ENCODE data around the gene SOX10. TPM values are rescaled to one million over a fixed set of nuclear protein-coding genes. Genes with fewer than 3 reads are reported as not detected.

SOX10 gene
- total RNA-seq, 1 experiment from 2014 or later = not detected

DNA sequence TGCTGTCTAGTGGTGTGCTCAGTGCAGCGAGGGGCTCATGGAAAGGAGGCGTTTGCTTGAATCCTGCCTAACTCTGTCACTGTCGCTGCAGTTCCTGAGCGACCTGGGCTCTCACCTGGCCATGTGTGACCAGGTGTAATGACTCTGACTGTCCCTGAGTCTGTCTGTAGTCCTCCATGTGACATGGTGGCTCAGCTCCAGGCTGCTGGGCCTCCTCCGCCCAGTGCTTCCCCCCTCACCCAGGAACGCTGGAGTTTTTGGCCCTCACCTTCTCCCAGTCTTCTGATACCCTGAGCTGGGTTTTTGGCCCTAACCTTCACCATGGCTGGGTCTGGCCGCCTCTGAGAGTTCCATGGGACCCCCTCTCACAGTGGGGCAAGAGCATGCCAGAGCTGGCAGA lies 58.0 kb downstream of the SOX10 start:
- ChIA-PET POLR2A (no interaction called here), CTCF (no interaction called here), RAD21 (ENCODE audit: low non-redundant PET in 1 of 2, low total read pairs in 2 of 2, uncharacterized antibody in 2 of 2, unreplicated experiment in 2 of 2) (no interaction called here)
- TF ChIP-seq SIN3A (IDR thresholded peaks at IDR 0.05; ENCODE audit: low read depth) (no peak), POLR2A (IDR thresholded peaks at IDR 0.05; ENCODE audit: borderline replicate concordance, extremely low read depth, insufficient read depth, insufficient read length) (no peak), EZH2phosphoT487 (IDR thresholded peaks at IDR 0.05; ENCODE audit: borderline replicate concordance) (no peak), EGR1 (IDR thresholded peaks at IDR 0.05; ENCODE audit: low read depth) (no peak), JUND (IDR thresholded peaks at IDR 0.05) (no peak)
- TF ChIP-seq, protein P1, sequence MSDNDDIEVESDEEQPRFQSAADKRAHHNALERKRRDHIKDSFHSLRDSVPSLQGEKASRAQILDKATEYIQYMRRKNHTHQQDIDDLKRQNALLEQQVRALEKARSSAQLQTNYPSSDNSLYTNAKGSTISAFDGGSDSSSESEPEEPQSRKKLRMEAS (IDR thresholded peaks at IDR 0.05) = no peak
- no peak overlapping the region for H2AFZ ChIP-seq (ENCODE audit: low read depth, low read length, poor library complexity, severe bottlenecking)
- intact Hi-C loops (cut with micrococcal nuclease) = no loop called here
- no peaks in the 10 kb centered on the region for H3K79me2 ChIP-seq (ENCODE audit: insufficient read depth, low read length)
- no peaks in the 10 kb centered on the region for H3K9me3 ChIP-seq (ENCODE audit: control insufficient read depth in 1 of 2, insufficient read depth in 1 of 2, low read depth in 1 of 2, low read length in 2 of 2)
- DNase-seq (ENCODE audit: low read depth, low spot score) = no peak
- H3K9me2 ChIP-seq (ENCODE audit: insufficient read depth) = no peaks in the 10 kb centered on the region
- peaks cover 7 to 17% of the 10 kb centered on the region in 2 experiments; a peak in 2 of 4 replicates for H3K36me3 ChIP-seq (ENCODE audit: control insufficient read depth in 1 of 2, insufficient read depth in 2 of 2, low read length in 2 of 2)
- no peaks in the 10 kb centered on the region for H3K27me3 ChIP-seq (ENCODE audit: insufficient read depth, low read length)
- no peak overlapping the region for H3K27ac ChIP-seq (ENCODE audit: low read depth, low read length)
- H3K4me3 ChIP-seq (replicated peaks in 1 of 2; ENCODE audit: low read depth in 1 of 2, low read length in 2 of 2) = no peak overlapping the region
- no peaks in the 10 kb centered on the region for H4K20me1 ChIP-seq (ENCODE audit: insufficient read depth)
- no peak overlapping the region for H3K9ac ChIP-seq (ENCODE audit: low read length)
- no peaks in the 10 kb centered on the region for H3K4me1 ChIP-seq (ENCODE audit: control insufficient read depth in 1 of 2, insufficient read depth in 2 of 2, low read length in 2 of 2)
- no TSS peak for BruUV-seq (replicated peaks)
- no peak for ATAC-seq
- H3K4me2 ChIP-seq (ENCODE audit: low read length) = no peak overlapping the region

DNA sequence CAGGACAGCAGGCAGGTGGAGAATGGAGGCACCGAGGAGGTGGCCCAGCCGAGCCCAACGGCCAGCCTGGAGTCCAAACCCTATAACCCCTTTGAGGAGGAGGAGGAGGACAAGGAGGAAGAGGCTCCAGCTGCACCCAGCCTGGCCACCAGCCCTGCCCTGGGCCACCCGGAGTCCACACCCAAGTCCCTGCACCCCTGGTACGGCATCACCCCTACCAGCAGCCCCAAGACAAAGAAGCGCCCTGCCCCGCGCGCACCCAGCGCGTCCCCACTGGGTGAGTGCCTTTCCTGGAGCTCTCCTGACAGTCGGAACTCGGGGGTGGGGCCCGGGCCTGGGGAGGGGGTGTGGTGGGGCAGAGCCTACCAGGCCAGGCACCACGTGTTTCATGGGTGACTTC lies 58.6 kb downstream of the SOX10 start:
- BruUV-seq (replicated peaks) = no TSS peak
- intact Hi-C loops (cut with micrococcal nuclease) = no loop called here
- CTCF ChIA-PET = interaction anchor here (1.2 kb wide), 1 partner anchor 8 kb away, joined by 5 read pairs; no protein-coding TSS in a partner anchor

More for the DNA sequence above, 58.6 kb downstream of the SOX10 start:
- H4K20me1 ChIP-seq (ENCODE audit: insufficient read depth) = no peaks in the 10 kb centered on the region
- ATAC-seq (no peak), DNase-seq (ENCODE audit: low read depth, low spot score) (no peak)
- peaks cover 7 to 17% of the 10 kb centered on the region in 2 experiments; a peak in 2 of 4 replicates for H3K36me3 ChIP-seq (ENCODE audit: control insufficient read depth in 1 of 2, insufficient read depth in 2 of 2, low read length in 2 of 2)
- no peak overlapping the region for H3K27ac ChIP-seq (ENCODE audit: low read depth, low read length)
- H2AFZ ChIP-seq (ENCODE audit: low read depth, low read length, poor library complexity, severe bottlenecking) = no peak overlapping the region
- TF ChIP-seq EGR1 (IDR thresholded peaks at IDR 0.05; ENCODE audit: low read depth) = no peak
- TF ChIP-seq POLR2AphosphoS5 (IDR thresholded peaks at IDR 0.05; ENCODE audit: low read depth, low read length) = no peak
- TF ChIP-seq CBX3 (IDR thresholded peaks at IDR 0.05; ENCODE audit: low read depth) = no peak
- TF ChIP-seq CEBPB (IDR thresholded peaks at IDR 0.05; ENCODE audit: low read depth) = no peak
- no peak for TF ChIP-seq SP1 (IDR thresholded peaks at IDR 0.05; ENCODE audit: low read depth)
- TF ChIP-seq SIN3A (IDR thresholded peaks at IDR 0.05; ENCODE audit: low read depth) = no peak
- no peak for TF ChIP-seq POLR2A (IDR thresholded peaks at IDR 0.05; ENCODE audit: borderline replicate concordance, extremely low read depth, insufficient read depth, insufficient read length)
- no peak overlapping the region for H3K4me2 ChIP-seq (ENCODE audit: low read length)
- H3K79me2 ChIP-seq (ENCODE audit: insufficient read depth, low read length) = no peaks in the 10 kb centered on the region
- no peak overlapping the region for H3K4me3 ChIP-seq (replicated peaks in 1 of 2; ENCODE audit: low read depth in 1 of 2, low read length in 2 of 2)
- POLR2A ChIA-PET = no interaction called here
- H3K27me3 ChIP-seq (ENCODE audit: insufficient read depth, low read length) = no peaks in the 10 kb centered on the region
- RAD21 ChIA-PET (ENCODE audit: low non-redundant PET in 1 of 2, low total read pairs in 2 of 2, uncharacterized antibody in 2 of 2, unreplicated experiment in 2 of 2) = no interaction called here
- H3K9me2 ChIP-seq (ENCODE audit: insufficient read depth) = no peaks in the 10 kb centered on the region
- H3K9me3 ChIP-seq (ENCODE audit: control insufficient read depth in 1 of 2, insufficient read depth in 1 of 2, low read depth in 1 of 2, low read length in 2 of 2) = no peaks in the 10 kb centered on the region
- no peaks in the 10 kb centered on the region for H3K4me1 ChIP-seq (ENCODE audit: control insufficient read depth in 1 of 2, insufficient read depth in 2 of 2, low read length in 2 of 2)
- no peak overlapping the region for H3K9ac ChIP-seq (ENCODE audit: low read length)
